Right ventricle myocardium superior (tissue), 1 donor: ENCODE results near the gene NOL6. TPM values are rescaled to one million over a fixed set of nuclear protein-coding genes. Genes with fewer than 3 reads are reported as not detected.
A peak's percentile ranks its signal among the peaks of the same experiment; 100 is the strongest.

ENCODE experiments used
- ATAC-seq: fragments of 200-7000 bp; cut with Tn5 transposase; one replicate; pipeline ENCODE4 v1.9.1; 2020; ENCODE audit warnings: mild to moderate bottlenecking; ENCODE audit not compliant: poor library complexity
- DNase-seq: peaks from one replicate; pipeline ENCODE4 v3.0.0-alpha.2; 2020
- intact Hi-C: fragments of 100-400 bp; cut with DNase I; formaldehyde crosslinking; loops from one replicate; pipeline ENCODE4 v1.11.2; 2022
- microRNA-seq: library from miRNA; unstranded; fragments of <30 nt; microRNA quantifications from one replicate; pipeline ENCODE4 v1.2.0, GENCODE V29; 2020
- total RNA-seq: library from RNA; stranded (reverse); fragmentation: NEBNext Ultra II Directional; extraction: Animal tissue kit (Norgen Biotek cat#: 25700); gene quantifications from one replicate; pipeline ENCODE4 v1.2.1, GENCODE V29; 2021
- donor health status: DM: no; HTN: yes; CAD: no; lungs with severe emphysema.

NOL6 gene
- total RNA-seq, 1 donor from 2014 or later: 13.0 TPM

- ATAC-seq: no peak
- DNase-seq: no peak
- intact Hi-C loops: no loop called here
Observed at GRCh38 chr9:33416996-33417395, 56.7 kb downstream of the NOL6 start.

GRCh38 chr9:33415501-33416038 lies 58.2 kb downstream of the NOL6 start:
- intact Hi-C loops: loop anchor here (2.0 kb wide), 1 partner anchor 41 kb away; no protein-coding TSS in a partner anchor
- DNase-seq (peak; percentile 89), ATAC-seq (peak; percentile 84)

- intact Hi-C loops: loop anchor here (2.0 kb wide), 1 partner anchor 40 kb away; no protein-coding TSS in a partner anchor
- ATAC-seq: no peak
- no peak for DNase-seq
Observed at GRCh38 chr9:33414889-33415500, 58.7 kb downstream of the NOL6 start.

- no peak for ATAC-seq
Observed at GRCh38 chr9:33414268-33414667, 59.5 kb downstream of the NOL6 start.

More at GRCh38 chr9:33414268-33414667, 59.5 kb downstream of the NOL6 start:
- intact Hi-C loops: loop anchor here (2.0 kb wide), 1 partner anchor 39 kb away; no protein-coding TSS in a partner anchor
- DNase-seq: no peak

Small RNA genes within 50 kb of the gene (microRNA-seq; reads per million reads assigned to microRNA genes)
- not detected for gene MIR6851

Other genes with a start within 250 kb of the NOL6 start
- gene SPINK4, start 233.8 kb downstream of the NOL6 start, total RNA-seq: not detected
- 131 TPM for gene BAG1, start 209.2 kb downstream of the NOL6 start, total RNA-seq
- 45.8 TPM for gene CHMP5, start 208.9 kb downstream of the NOL6 start, total RNA-seq
- gene NFX1, start 183.4 kb downstream of the NOL6 start, total RNA-seq: 26.2 TPM
- gene AQP7, start 71.4 kb downstream of the NOL6 start, total RNA-seq: 155 TPM
- gene AQP3, start 26.3 kb downstream of the NOL6 start, total RNA-seq: 16.3 TPM
- gene ANKRD18B, start 50.3 kb upstream of the NOL6 start, total RNA-seq: not detected